Psoas muscle (tissue), 8 donors: Measurements from ENCODE around the gene ORAI2. TPM values are rescaled to one million over a fixed set of nuclear protein-coding genes. Genes with fewer than 3 reads are reported as not detected.

Experiments
- ATAC-seq, 4 donors: fragments of 200-7000 bp; cut with Tn5 transposase; one replicate each; pipeline ENCODE4 v1.9.1; 2020; ENCODE audit warnings: moderate library complexity in 3 of 4, mild to moderate bottlenecking in 2 of 4
- DNase-seq, 2 donors: peaks; one replicate each; pipeline ENCODE4 v3.0.0-alpha.2; 2020
- H3K27ac ChIP-seq: fragments of 200-600 bp; one replicate; pipeline ENCODE4 v1.8.0; 2022
- H3K27me3 ChIP-seq, 3 donors: fragments of 200-600 bp in 1 of 3; one replicate each; pipeline versions ENCODE4 v1.6.1 to v1.8.0; 2013 to 2022; ENCODE audit warnings: low read length in 2 of 3, mild to moderate bottlenecking in 2 of 3, moderate library complexity in 1 of 3; ENCODE audit not compliant: insufficient read depth in 3 of 3
- H3K36me3 ChIP-seq, 2 donors: fragments of 200-600 bp in 1 of 2; one replicate each; pipeline versions ENCODE4 v1.6.1 to v1.8.0; 2013 to 2022; ENCODE audit warnings: low read depth in 1 of 2, mild to moderate bottlenecking in 1 of 2, moderate library complexity in 1 of 2; ENCODE audit not compliant: insufficient read depth in 1 of 2
- H3K4me1 ChIP-seq: fragments of 200-600 bp; one replicate; pipeline ENCODE4 v1.8.0; 2022
- H3K4me3 ChIP-seq: fragments of 200-600 bp; one replicate; pipeline ENCODE4 v1.8.0; 2022; ENCODE audit warnings: mild to moderate bottlenecking
- H3K9me3 ChIP-seq: fragments of 200-600 bp; one replicate; pipeline ENCODE4 v1.8.0; 2022
- WGBS, 3 donors: extraction: QIAGEN DNeasy Blood & Tissue Kit; methylation state at CpG; one replicate each; pipeline versions ENCODE4 v1.1.6 to v1.1.7; 2013; 5-methylcytosine and 5-hydroxymethylcytosine counted together
- intact Hi-C, 2 donors: fragments of 100-400 bp; cut with DNase I; formaldehyde crosslinking; loops; one replicate each; pipeline versions ENCODE4 v1.11.0 to v1.14.2; 2022
- polyA plus RNA-seq, 3 donors: library from polyadenylated mRNA; stranded (reverse); fragments of 200-250 nt; gene quantifications; one replicate each; pipeline ENCODE4 v1.2.3, GENCODE V29; 2013
- total RNA-seq, 4 donors: library from RNA; stranded (reverse); fragmentation: NEBNext Ultra II Directional in 2 of 4; extraction: Animal tissue kit (Norgen Biotek cat#: 25700) in 2 of 4; gene quantifications; one replicate each; pipeline versions ENCODE4 v1.2.1 to v1.2.4, GENCODE V29; 2021 to 2023
- TF ChIP-seq, protein P1 (sequence below): fragments of 200-600 bp; IDR thresholded peaks from one replicate; pipeline ENCODE4 v1.8.0; 2022; ENCODE audit warnings: antibody characterized with exemption
- donor health status: healthy with polysubstance abuse.
- donor health status: DM: no; HTN: no; CAD: no; lungs with moderate emphysema.
- donor health status: Bipolar disorder and iron deficiency.
- donor health status: healthy.
- donor health status: DM: yes; HTN: yes; CAD: no.
- donor health status: DM: no; HTN: no; CAD: no.
- donor health status: DM: no; HTN: no; CAD: no.
- donor health status: DM: yes; HTN: yes; CAD: no.

ORAI2 gene
- total and polyA plus RNA-seq, 7 donors: 1.3 to 4.4 (median 2.1) TPM

DNA sequence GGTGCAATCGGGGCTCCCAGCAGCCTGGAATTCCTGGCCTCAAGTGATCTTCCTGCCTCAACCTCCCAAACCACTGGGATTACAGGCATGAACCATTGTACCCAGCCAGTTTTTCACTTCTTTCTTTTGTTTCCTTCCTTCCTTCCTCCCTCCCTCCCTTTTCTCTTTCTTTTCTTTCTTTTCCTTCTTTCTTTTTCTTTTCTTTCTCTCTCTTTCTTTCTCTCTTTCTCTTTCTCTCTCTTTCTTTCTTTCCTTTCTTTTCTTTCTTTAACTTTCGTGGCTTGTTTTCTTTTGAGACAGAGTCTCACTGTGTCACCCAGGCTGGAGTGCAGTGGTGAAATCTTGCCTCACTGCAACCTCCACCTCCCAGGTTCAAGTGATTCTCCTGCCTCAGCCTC, 12.3 kb downstream of the ORAI2 start:
- peaks cover 0 to 9% of the 10 kb centered on the region in 2 donors for H3K36me3 ChIP-seq

DNA sequence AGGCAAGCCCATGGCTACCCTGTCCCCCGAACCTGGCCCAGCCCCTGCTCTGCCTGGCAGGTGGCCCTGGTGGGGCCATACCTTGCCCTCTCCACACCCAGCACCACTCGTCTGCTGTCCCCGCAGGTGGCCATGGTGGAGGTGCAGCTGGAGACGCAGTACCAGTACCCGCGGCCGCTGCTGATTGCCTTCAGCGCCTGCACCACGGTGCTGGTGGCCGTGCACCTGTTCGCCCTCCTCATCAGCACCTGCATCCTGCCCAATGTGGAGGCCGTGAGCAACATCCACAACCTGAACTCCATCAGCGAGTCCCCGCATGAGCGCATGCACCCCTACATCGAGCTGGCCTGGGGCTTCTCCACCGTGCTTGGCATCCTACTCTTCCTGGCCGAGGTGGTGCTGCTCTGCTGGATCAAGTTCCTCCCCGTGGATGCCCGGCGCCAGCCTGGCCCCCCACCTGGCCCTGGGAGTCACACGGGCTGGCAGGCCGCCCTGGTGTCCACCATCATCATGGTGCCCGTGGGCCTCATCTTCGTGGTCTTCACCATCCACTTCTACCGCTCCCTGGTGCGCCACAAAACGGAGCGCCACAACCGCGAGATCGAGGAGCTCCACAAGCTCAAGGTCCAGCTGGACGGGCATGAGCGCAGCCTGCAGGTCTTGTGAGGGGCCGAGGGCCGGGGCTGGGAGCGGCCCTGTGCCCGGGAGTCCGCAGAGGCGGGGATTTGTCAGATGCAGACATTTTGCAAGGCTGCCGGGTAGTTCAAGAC, 13.2 kb downstream of the ORAI2 start:
- TF ChIP-seq, protein P1, sequence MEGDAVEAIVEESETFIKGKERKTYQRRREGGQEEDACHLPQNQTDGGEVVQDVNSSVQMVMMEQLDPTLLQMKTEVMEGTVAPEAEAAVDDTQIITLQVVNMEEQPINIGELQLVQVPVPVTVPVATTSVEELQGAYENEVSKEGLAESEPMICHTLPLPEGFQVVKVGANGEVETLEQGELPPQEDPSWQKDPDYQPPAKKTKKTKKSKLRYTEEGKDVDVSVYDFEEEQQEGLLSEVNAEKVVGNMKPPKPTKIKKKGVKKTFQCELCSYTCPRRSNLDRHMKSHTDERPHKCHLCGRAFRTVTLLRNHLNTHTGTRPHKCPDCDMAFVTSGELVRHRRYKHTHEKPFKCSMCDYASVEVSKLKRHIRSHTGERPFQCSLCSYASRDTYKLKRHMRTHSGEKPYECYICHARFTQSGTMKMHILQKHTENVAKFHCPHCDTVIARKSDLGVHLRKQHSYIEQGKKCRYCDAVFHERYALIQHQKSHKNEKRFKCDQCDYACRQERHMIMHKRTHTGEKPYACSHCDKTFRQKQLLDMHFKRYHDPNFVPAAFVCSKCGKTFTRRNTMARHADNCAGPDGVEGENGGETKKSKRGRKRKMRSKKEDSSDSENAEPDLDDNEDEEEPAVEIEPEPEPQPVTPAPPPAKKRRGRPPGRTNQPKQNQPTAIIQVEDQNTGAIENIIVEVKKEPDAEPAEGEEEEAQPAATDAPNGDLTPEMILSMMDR: no peak
- Histone ChIP-seq H3K9me3 (no peaks in the 10 kb centered on the region), H3K36me3 (peaks cover 0 to 9% of the 10 kb centered on the region in 2 donors), H3K4me1 (no peaks in the 10 kb centered on the region), H3K27me3 (no peaks in the 10 kb centered on the region), H3K27ac (no peak overlapping the region), H3K4me3 (no peak overlapping the region)
- DNase-seq (no peak), ATAC-seq (no peak)
- WGBS, 3 donors: 93 to 95% (median 94%) methylated on average over 40 to 41 of the region's 41 CpGs
- intact Hi-C loops: no loop called here

More for the DNA sequence above, 12.3 kb downstream of the ORAI2 start:
- WGBS, 3 donors: 57 to 79% (median 71%) methylated on average over 2 of the region's 2 CpGs
- no peak for ATAC-seq
- intact Hi-C loops: no loop called here
- no peak for DNase-seq
- Histone ChIP-seq H3K27ac (no peak overlapping the region), H3K9me3 (no peaks in the 10 kb centered on the region), H3K27me3 (no peaks in the 10 kb centered on the region), H3K4me3 (no peak overlapping the region), H3K4me1 (no peaks in the 10 kb centered on the region)
- TF ChIP-seq, protein P1: no peak

DNA sequence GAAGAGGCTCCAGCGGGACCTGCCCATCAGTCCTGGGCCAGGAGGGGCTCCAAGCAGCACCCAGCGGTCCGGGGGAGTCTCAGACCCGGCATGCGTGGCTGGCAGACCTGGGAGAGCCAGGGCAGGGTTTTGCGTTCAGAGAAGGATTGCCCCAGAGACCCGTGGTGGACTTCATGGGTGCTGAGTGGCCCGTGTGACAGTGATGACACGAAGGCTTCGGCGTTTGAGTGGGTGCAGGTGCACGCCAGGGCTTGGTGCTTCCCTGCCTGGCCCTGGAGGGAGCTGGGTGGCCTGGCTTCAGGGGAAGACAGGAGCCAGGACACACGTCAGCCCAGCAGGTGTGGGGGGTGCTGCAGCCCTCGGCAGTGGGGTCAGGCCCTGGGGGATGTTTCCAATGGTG, 13.9 kb downstream of the ORAI2 start:
- Histone ChIP-seq H3K27me3 (no peaks in the 10 kb centered on the region), H3K36me3 (peaks cover 0 to 9% of the 10 kb centered on the region in 2 donors), H3K9me3 (no peaks in the 10 kb centered on the region), H3K4me1 (no peaks in the 10 kb centered on the region), H3K27ac (no peak overlapping the region), H3K4me3 (no peak overlapping the region)
- DNase-seq (no peak), ATAC-seq (no peak)
- intact Hi-C loops: no loop called here
- 85 to 92% (median 92%) methylated on average over 14 of the region's 14 CpGs for WGBS, 3 donors
- TF ChIP-seq, protein P1: no peak

GRCh38 chr7:102449136-102449535, 15.8 kb downstream of the ORAI2 start:
- H3K4me1 ChIP-seq: peaks cover 5% of the 10 kb centered on the region
- H3K27me3 ChIP-seq: no peaks in the 10 kb centered on the region
- ATAC-seq (no peak), DNase-seq (no peak)
- no peaks in the 10 kb centered on the region for H3K9me3 ChIP-seq
- no peak overlapping the region for H3K27ac ChIP-seq
- intact Hi-C loops: no loop called here
- WGBS, 3 donors: 97 to 98% (median 97%) methylated on average over 15 of the region's 15 CpGs
- no peak overlapping the region for H3K4me3 ChIP-seq
- TF ChIP-seq, protein P1: no peak
- H3K36me3 ChIP-seq: peaks cover 0 to 9% of the 10 kb centered on the region in 2 donors
